Kidney epithelial cell (primary cell): Measurements from ENCODE around the gene TP73. TPM values are rescaled to one million over a fixed set of nuclear protein-coding genes. Genes with fewer than 3 reads are reported as not detected.

Experiments used
- DNase-seq: peaks from one replicate; pipeline ENCODE4 v3.0.0-alpha.2; 2010; ENCODE audit warnings: low read depth
- H3K27me3 ChIP-seq: 2 replicates; pipeline ENCODE4 v1.6.0; 2011; ENCODE audit warnings: low read length; ENCODE audit not compliant: control insufficient read depth, insufficient read depth
- H3K36me3 ChIP-seq: 2 replicates; pipeline ENCODE4 v1.5.1; 2011; ENCODE audit warnings: low read length; ENCODE audit not compliant: control insufficient read depth, insufficient read depth
- H3K4me3 ChIP-seq: 2 replicates; pipeline ENCODE4 v1.5.1; 2011; ENCODE audit warnings: low read depth, mild to moderate bottlenecking, control low read depth, low read length
- total RNA-seq: library from RNA; depleted of rRNA; stranded (reverse); fragments of >200 nt; gene quantifications from 2 replicates; pipeline ENCODE4 v1.2.3, GENCODE V29; 2015
- TF ChIP-seq, protein P1 (sequence below): IDR thresholded peaks from 2 replicates; pipeline ENCODE4 v1.5.1; 2011; ENCODE audit warnings: mild to moderate bottlenecking, moderate library complexity, low read length, control low read depth, inconsistent platforms; ENCODE audit not compliant: insufficient read depth, poor library complexity, severe bottlenecking

TP73 gene
- total RNA-seq, 1 donor from 2014 or later, result 0.04 TPM

- H3K36me3 ChIP-seq, result no peaks in the 10 kb centered on the region
- TF ChIP-seq, protein P1, sequence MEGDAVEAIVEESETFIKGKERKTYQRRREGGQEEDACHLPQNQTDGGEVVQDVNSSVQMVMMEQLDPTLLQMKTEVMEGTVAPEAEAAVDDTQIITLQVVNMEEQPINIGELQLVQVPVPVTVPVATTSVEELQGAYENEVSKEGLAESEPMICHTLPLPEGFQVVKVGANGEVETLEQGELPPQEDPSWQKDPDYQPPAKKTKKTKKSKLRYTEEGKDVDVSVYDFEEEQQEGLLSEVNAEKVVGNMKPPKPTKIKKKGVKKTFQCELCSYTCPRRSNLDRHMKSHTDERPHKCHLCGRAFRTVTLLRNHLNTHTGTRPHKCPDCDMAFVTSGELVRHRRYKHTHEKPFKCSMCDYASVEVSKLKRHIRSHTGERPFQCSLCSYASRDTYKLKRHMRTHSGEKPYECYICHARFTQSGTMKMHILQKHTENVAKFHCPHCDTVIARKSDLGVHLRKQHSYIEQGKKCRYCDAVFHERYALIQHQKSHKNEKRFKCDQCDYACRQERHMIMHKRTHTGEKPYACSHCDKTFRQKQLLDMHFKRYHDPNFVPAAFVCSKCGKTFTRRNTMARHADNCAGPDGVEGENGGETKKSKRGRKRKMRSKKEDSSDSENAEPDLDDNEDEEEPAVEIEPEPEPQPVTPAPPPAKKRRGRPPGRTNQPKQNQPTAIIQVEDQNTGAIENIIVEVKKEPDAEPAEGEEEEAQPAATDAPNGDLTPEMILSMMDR, result no peak
- H3K4me3 ChIP-seq, result no peak overlapping the region
- peaks cover 28% of the 10 kb centered on the region for H3K27me3 ChIP-seq
- DNase-seq, result no peak
These were observed 107.5 kb downstream of the TP73 start for GRCh38 chr1:3759796-3760195.

GRCh38 chr1:3761296-3762010 lies 109.1 kb downstream of the TP73 start:
- Histone ChIP-seq H3K27me3 (peaks cover 27% of the 10 kb centered on the region), H3K36me3 (no peaks in the 10 kb centered on the region), H3K4me3 (no peak overlapping the region)
- TF ChIP-seq, protein P1, result no peak
- no peak for DNase-seq

DNA sequence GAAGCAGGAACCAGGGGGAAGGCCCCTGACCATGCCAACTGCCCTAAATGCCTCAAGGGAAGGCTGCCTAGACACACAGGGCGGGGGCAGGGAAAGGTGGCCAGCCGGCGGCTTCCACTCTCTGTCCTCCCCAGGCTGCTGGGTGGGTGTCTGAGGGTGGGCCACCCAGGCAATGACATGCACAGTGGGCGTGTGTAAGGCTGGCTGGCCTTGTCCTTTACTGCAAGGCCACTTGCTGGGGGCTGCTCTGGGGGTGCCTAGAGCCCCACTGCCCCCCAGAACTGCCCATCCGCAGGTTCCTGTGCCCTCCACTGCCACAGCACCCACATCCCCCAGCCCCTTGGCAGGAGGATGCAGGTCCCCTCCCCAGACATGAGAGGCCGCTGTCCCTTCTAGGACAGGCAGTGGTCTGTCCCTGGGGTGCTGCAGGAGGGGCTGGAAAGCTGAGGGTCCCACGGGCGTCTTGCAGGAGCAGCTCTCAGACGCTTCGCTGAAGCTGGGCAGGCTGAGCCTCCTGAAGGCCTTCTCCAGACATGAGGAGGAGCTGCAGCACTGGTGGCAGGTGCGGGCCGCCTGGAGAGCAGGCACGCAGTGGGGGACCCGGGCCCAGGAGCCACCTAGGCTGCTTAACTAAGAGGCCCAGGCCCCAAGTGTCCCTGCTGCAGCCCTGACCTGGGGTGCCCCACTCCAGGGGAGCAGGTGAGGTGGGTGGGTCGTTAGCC lies 110.0 kb downstream of the TP73 start:
- DNase-seq, result no peak
- Histone ChIP-seq H3K4me3 (no peak overlapping the region), H3K27me3 (peaks cover 24% of the 10 kb centered on the region), H3K36me3 (no peaks in the 10 kb centered on the region)
- TF ChIP-seq, protein P1, result no peak

DNA sequence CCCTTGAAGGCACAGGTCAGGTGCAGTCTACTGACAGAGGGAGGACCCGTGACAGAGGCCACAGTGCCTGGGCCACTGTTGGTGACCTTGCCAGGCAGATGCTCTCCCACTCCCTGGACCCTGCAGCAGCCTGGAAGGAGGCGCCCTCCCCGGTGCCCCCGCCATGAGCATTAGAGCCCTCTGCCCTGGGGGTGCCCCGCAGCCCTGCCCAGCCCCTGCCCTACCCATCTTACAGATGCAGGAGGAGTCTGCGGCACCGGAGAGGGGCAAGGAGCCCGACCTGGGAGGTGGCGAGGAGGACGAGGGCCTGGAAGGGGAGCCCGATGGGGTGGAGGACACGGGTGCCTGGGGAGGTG lies 110.5 kb downstream of the TP73 start:
- no peak overlapping the region for H3K4me3 ChIP-seq
- no peaks in the 10 kb centered on the region for H3K36me3 ChIP-seq
- TF ChIP-seq, protein P1, result no peak
- peaks cover 24% of the 10 kb centered on the region for H3K27me3 ChIP-seq
- DNase-seq, result no peak

DNA sequence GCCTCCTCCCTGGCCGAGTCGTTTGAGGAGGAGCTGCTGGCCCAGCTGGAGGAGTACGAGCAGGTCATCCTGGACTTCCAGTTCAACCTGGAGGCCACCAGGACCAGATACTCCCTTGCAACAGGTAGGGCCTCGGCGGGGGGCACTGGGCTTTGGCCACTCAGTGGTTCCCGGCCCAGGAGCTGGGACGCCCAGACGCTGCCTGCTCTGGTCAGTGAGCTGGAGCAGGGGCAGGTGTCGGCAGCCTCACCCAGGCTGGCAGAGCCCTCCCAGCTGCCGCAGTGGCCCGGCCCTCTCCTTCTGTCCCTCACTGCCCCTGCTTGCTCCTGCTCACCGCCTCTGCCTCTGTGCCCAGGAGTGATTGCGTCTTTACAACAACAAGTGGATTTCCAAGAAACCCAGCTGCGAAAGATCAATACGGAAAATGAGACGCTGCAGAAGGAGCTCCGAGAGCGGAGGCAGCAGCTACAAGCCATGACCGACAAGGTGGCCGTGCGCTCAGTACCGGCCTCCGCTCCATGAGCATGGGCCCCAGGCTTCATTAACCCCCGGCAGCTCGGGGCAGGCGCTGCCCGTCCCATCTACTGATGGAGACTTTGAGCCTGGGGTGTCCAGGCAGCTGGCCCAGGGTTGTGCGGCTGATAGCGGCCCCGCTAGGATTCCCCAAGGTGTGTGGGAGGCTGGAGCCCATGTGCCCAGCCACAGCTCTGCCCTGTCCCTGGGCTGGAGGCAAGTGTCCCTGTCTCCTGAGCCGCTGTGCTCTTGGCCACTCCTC lies 111.2 kb downstream of the TP73 start:
- Histone ChIP-seq H3K27me3 (peaks cover 24% of the 10 kb centered on the region), H3K4me3 (no peak overlapping the region), H3K36me3 (no peaks in the 10 kb centered on the region)
- TF ChIP-seq, protein P1, result no peak
- DNase-seq, result no peak
